Mucosa of rectum (tissue), 2 donors: Measurements from ENCODE around the gene SUN3.

Experiments
- H3K27ac ChIP-seq, 2 donors: one replicate each; pipeline ENCODE4 v1.7.0; 2013; ENCODE audit warnings: inconsistent platforms in 2 of 2, low read depth in 2 of 2, low read length in 2 of 2
- H3K27me3 ChIP-seq, 2 donors: one replicate each; pipeline ENCODE4 v1.7.0; 2013; ENCODE audit warnings: low read length in 2 of 2; ENCODE audit not compliant: control insufficient read depth in 2 of 2, insufficient read depth in 2 of 2
- H3K36me3 ChIP-seq, 2 donors: one replicate each; pipeline ENCODE4 v1.7.0; 2013; ENCODE audit warnings: low read length in 2 of 2; ENCODE audit not compliant: control insufficient read depth in 2 of 2, insufficient read depth in 2 of 2
- H3K4me1 ChIP-seq, 2 donors: one replicate each; pipeline ENCODE4 v1.7.0; 2013; ENCODE audit warnings: low read length in 2 of 2, mild to moderate bottlenecking in 1 of 2; ENCODE audit not compliant: control insufficient read depth in 2 of 2, insufficient read depth in 2 of 2
- H3K4me3 ChIP-seq, 2 donors: one replicate each; pipeline ENCODE4 v1.7.0; 2013; ENCODE audit warnings: low read length in 2 of 2
- H3K9ac ChIP-seq, 2 donors: one replicate each; pipeline ENCODE4 v1.7.0; 2013; ENCODE audit warnings: low read length in 2 of 2, low read depth in 1 of 2, mild to moderate bottlenecking in 1 of 2
- H3K9me3 ChIP-seq, 2 donors: one replicate each; pipeline ENCODE4 v1.7.0; 2013; ENCODE audit warnings: low read length in 2 of 2; ENCODE audit not compliant: control insufficient read depth in 2 of 2
- donor health status: healthy.
- donor health status: Normal muscosa, but diverticular disease.

Gene SUN3

DNA sequence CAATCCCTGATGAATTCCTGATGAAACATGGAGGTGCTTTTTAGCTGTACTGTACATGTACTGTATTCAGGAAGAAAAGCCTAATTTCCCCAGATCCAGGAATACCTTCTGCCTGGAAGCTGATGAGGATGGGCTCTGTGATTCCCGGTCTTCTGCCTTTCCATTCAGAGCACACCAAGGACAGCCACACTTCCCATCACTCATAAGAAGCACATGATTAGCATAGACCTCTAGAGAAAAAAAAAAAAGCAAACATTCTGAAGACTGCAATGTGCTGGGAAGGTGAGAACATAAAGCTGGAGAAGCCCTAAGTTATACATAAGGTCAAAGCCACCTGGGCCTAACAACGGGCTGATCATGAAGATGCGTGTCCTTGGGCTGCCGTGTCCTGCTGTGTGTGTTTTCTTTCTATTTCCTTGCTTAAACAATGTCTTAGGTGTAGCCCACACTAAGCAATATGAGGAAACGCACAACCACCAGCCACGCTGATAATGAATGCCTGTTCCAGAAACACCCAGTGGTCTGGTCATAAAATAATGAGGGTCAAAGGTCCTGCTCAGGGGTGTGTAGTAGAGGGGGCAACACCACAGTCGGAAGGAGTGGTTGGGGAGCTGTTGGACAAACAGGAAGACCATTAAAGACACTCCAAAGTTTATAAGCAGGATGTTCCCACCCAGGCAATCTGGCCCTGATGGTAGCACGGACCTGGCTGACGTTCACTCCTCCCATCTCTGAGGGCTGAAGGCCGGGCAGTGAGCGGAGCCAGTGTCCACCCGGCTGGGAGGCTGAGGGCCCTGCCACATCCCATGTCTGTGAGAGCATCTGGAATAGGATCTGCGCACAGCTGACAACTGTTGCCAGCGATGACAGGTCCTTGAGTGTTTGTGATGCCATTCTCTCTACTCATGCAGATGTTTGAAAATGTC is 88.6 kb downstream of the SUN3 start:
- peak overlapping the region; percentile 89 to 91 for H3K27ac ChIP-seq
- peak overlapping the region; percentile 56 to 60 for H3K9ac ChIP-seq
- peak overlapping the region; percentile 27 to 54 for H3K4me3 ChIP-seq
- H3K9me3 ChIP-seq, result no peaks in the 10 kb centered on the region
- peaks cover 18 to 28% of the 10 kb centered on the region in 2 donors for H3K4me1 ChIP-seq
- H3K27me3 ChIP-seq, result no peaks in the 10 kb centered on the region
- H3K36me3 ChIP-seq, result no peaks in the 10 kb centered on the region

DNA sequence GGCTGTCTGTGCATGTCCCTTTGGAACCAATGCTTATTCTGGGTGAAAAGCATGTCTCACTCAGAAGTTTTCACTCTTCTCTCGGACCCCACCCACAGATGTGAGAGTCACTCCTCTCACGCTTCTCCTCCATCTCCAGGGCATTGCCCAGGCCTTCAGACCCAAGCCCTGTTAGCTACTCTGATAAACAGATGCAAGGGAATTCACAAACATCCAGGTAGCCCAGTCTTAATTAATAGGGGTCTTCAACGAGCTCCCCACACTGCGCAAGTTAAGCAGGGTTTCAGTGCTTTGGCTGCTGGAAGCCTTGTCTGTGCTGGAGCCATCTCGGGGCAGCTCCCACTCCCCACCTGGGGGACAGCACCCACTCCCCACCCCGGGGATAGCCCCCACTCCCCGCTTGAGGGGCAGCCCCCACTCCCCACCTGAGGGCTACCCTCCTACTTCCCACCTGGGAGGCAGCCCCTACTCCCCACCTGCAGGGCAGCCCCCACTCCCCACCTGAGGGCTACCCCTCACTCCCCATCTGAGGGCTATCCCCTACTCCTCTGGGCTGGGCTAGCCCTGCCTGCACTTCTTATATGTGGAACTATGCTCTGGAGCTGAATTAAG is 89.4 kb downstream of the SUN3 start:
- Histone ChIP-seq H3K36me3 (no peaks in the 10 kb centered on the region), H3K4me3 (peak overlapping the region in 1 of 2 donors; percentile 54), H3K9me3 (no peaks in the 10 kb centered on the region), H3K9ac (peak overlapping the region; percentile 56 to 60), H3K27ac (peak overlapping the region; percentile 89 to 91), H3K27me3 (no peaks in the 10 kb centered on the region), H3K4me1 (peaks cover 16 to 28% of the 10 kb centered on the region in 2 donors)

DNA sequence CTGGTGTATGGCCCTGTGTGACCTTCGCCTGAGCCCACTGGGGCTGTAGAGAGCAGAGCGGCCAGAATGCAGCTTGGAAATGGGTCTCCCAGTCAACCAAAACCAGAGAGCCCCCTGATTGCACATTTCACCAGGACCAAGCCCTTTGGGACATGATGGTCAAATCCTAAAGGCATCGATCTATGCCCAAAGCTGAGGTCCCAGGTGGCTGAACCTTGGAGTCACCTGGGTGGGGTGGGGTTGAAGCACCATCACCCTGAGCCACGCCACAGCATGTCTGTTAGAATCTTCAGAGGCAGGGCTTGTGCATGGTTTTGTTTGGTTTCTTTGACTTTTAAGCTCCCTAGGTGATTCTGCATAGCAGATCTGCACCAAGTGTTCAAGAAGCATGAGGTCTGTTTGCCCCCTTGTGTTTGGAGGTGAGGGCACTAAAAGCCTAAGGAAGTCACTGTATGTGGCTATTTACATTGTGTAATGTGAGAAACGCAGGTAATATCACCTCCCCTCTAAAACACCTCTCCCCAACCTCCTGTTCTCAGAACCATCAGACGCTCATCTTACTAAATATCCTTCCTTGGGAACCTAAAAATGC is 90.2 kb downstream of the SUN3 start:
- Histone ChIP-seq H3K4me3 (no peak overlapping the region), H3K27ac (no peak overlapping the region), H3K27me3 (no peaks in the 10 kb centered on the region), H3K9ac (no peak overlapping the region), H3K9me3 (no peaks in the 10 kb centered on the region), H3K4me1 (peaks cover 16 to 28% of the 10 kb centered on the region in 2 donors), H3K36me3 (no peaks in the 10 kb centered on the region)

DNA sequence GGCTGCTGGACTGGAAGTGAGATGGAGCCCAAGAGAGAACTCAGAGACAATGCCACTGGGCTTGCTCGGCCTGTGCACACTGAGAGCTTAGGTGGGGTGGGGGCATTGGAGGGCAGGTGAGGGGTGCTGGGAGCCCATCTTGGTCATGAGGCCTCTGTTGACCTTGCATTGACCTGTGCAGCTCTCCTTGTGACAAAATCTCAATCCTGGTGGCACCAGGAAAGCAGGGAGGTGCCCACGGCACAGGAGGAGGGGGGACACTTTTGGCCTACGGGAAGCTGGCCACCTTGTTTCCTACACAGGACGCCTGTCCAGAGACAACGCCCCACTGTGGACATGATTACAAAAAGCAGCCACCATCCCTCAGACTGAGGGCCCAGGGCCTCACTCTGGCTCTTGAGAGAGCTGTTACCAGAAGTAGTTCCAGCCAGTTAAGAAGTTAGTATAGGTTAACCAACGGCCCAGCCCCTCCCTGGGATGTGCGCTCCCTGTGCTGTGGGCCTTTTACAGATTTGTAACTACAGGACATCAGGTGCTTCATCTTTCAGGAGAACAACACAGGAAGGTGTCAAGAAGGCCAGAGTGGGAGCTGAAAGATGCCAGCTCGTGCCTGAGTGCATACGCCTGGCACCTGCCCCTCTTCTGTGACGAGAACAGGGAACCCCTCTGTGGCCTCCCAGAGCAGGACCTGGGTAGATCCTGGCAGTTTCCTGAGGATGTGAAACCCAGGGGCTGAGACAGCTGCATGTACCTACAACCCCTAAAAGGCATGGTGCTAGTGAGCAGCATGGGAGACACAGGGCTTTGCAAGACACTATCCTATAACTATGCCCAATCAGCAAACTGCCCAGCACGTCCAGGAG is 91.0 kb downstream of the SUN3 start:
- Histone ChIP-seq H3K27ac (peak overlapping the region in 1 of 2 donors; percentile 38), H3K4me1 (peaks cover 16 to 28% of the 10 kb centered on the region in 2 donors), H3K36me3 (no peaks in the 10 kb centered on the region), H3K4me3 (no peak overlapping the region), H3K9ac (no peak overlapping the region), H3K27me3 (no peaks in the 10 kb centered on the region), H3K9me3 (no peaks in the 10 kb centered on the region)
